ENCODE results near the gene RBP3.

RBP3 gene

GRCh38 chr10:47318706-47319105 is 29.5 kb upstream of the RBP3 start:
- DNase-seq (ENCODE audit: low read depth) = no peak

- DNase-seq (ENCODE audit: low read depth) = no peak
These were observed 28.4 kb upstream of the RBP3 start for GRCh38 chr10:47319784-47320183.

- no peak for DNase-seq (ENCODE audit: low read depth)
These were observed 27.4 kb upstream of the RBP3 start for GRCh38 chr10:47320812-47321211.

GRCh38 chr10:47321521-47322195 is 26.5 kb upstream of the RBP3 start:
- no peak for DNase-seq (ENCODE audit: low read depth)

GRCh38 chr10:47322300-47323061 is 25.7 kb upstream of the RBP3 start, which contains the start of gene GDF2:
Gene GDF2, plus strand, starts transcription at chr10:47322454. Its CDS starts 215 bp downstream, at chr10:47322669.
- DNase-seq (ENCODE audit: low read depth) = no peak

GRCh38 chr10:47323087-47323486 is 25.1 kb upstream of the RBP3 start:
- no peak for DNase-seq (ENCODE audit: low read depth)

- no peak for DNase-seq (ENCODE audit: low read depth)
These were observed 24.4 kb upstream of the RBP3 start for GRCh38 chr10:47323636-47324296.

GRCh38 chr10:47325303-47326291 is 22.6 kb upstream of the RBP3 start:
- DNase-seq (ENCODE audit: low read depth) = no peak

GRCh38 chr10:47326306-47326926 is 21.7 kb upstream of the RBP3 start:
- no peak for DNase-seq (ENCODE audit: low read depth)

- no peak for DNase-seq (ENCODE audit: low read depth)
These were observed 21.2 kb upstream of the RBP3 start for GRCh38 chr10:47326927-47327330.

- no peak for DNase-seq (ENCODE audit: low read depth)
These were observed 18.3 kb upstream of the RBP3 start for GRCh38 chr10:47329855-47330254.

- no peak for DNase-seq (ENCODE audit: low read depth)
These were observed 17.8 kb upstream of the RBP3 start for GRCh38 chr10:47330366-47330765.

- no peak for DNase-seq (ENCODE audit: low read depth)
These were observed 17.4 kb upstream of the RBP3 start for GRCh38 chr10:47330804-47331203.

- DNase-seq (ENCODE audit: low read depth) = no peak
These were observed 16.7 kb upstream of the RBP3 start for GRCh38 chr10:47331491-47331890.

- no peak for DNase-seq (ENCODE audit: low read depth)
These were observed 16.2 kb upstream of the RBP3 start for GRCh38 chr10:47331954-47332353.

GRCh38 chr10:47332371-47332770 is 15.8 kb upstream of the RBP3 start:
- DNase-seq (ENCODE audit: low read depth) = no peak

- DNase-seq (ENCODE audit: low read depth) = no peak
These were observed 15.2 kb upstream of the RBP3 start for GRCh38 chr10:47332946-47333345.

- DNase-seq (ENCODE audit: low read depth) = no peak
These were observed 14.6 kb upstream of the RBP3 start for GRCh38 chr10:47333532-47333931.

- DNase-seq (ENCODE audit: low read depth) = no peak
These were observed 13.5 kb upstream of the RBP3 start for GRCh38 chr10:47334466-47335295.

- no peak for DNase-seq (ENCODE audit: low read depth)
These were observed 12.3 kb upstream of the RBP3 start for GRCh38 chr10:47335906-47336305.

All from HS-5 (cell line).